Activated CD4-positive, alpha-beta T cell treated with anti-CD3 and anti-CD28 coated beads for 1 hour (primary cell): ENCODE results near the gene CNTN5.
"Not testable (repeated sequence)": the region's sequence is repeated elsewhere in the genome, so short reads cannot be mapped to it uniquely, and the experiment has no call there.

Experiments
- DNase-seq: peaks from one replicate; pipeline ENCODE4 v3.0.0-alpha.2; 2020

The CNTN5 gene

GRCh38 chr11:99812516-99812915 lies 791.8 kb downstream of the CNTN5 start:
- DNase-seq, result no peak

GRCh38 chr11:99814021-99814420 lies 793.3 kb downstream of the CNTN5 start:
- no peak for DNase-seq

DNA sequence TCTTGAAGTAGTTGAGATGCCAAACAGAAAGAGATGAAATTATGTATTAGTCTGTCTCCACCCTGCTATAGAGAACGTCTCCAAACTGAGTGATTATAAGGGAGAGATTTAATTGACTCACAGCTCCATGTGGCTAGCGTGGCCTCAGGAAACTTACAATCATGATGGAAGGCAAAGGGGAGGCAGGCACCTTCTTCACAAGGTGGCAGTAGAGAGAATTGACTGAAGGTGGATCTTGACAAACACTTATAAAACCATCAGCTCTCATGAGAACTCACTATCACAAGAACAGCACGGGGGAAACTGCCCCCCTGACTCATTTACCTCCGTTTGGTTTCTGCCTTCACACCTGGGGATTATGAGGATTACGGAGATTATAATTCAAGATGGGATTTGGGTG lies 794.0 kb downstream of the CNTN5 start:
- DNase-seq, result no peak

GRCh38 chr11:99818991-99819390 lies 798.2 kb downstream of the CNTN5 start:
- DNase-seq, result no peak

DNA sequence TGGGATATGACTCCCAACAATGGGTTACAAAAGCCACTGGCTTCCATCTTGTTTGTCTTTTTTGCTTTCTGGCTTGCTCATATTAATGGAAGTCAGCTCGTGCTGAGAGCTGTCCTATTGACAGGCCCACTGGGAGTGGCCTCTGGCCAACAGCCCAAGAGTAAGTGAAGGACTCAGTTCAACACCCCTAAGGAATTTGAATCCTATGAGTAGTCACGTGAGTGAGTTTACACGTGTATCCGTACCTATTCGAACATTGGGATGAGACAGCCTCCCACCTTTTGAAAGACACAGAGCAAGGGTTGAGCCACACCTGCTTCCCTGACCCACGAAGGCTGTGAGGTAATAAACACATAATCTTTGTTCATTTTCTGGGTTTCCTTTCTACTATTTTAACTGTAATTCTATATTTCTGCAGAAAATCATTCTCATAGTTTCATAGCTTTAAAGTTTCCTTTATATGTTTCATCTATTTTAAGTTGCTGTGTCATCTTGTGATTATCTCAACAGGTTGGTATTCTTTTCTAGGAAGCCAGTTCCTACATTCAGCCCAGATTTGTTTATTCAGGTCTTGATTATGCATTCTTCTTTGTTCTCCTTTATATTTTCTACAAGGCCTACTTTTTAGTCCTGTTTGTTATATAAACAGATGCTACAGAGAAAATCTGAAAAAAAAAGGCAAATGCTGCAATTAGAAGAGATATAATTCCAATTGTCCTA lies 802.3 kb downstream of the CNTN5 start:
- no peak for DNase-seq

- not testable (repeated sequence) for DNase-seq
Observed at GRCh38 chr11:99836739-99837138, 816.0 kb downstream of the CNTN5 start.

GRCh38 chr11:99841885-99842284 lies 821.1 kb downstream of the CNTN5 start:
- DNase-seq, result no peak

DNA sequence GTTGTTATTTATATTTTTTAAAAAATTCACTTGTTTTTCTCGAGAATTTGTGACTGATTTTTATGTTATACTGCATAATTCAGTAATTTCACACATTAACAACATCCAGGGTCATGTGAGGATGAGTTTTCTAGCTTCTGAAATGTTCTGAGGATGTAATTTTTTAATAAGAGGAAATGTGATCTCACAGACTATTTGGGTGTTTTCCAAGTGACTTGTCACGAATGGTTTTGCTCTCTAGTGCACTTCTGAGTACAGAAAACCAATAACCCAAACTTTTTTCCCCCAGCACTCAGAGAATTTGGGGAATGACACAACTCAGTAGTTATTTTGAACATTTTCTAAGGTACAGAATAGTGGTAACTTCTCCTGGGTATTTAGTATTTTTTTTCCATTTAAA lies 845.2 kb downstream of the CNTN5 start:
- no peak for DNase-seq

- DNase-seq, result no peak
Observed at GRCh38 chr11:99881610-99882009, 860.9 kb downstream of the CNTN5 start.

- no peak for DNase-seq
Observed at GRCh38 chr11:99884750-99885149, 864.0 kb downstream of the CNTN5 start.

- DNase-seq, result no peak
Observed at GRCh38 chr11:99887481-99887880, 866.7 kb downstream of the CNTN5 start.

- DNase-seq, result no peak
Observed at GRCh38 chr11:99893811-99894210, 873.1 kb downstream of the CNTN5 start.

- no peak for DNase-seq
Observed at GRCh38 chr11:99901175-99901574, 880.4 kb downstream of the CNTN5 start.

GRCh38 chr11:99911116-99911515 lies 890.4 kb downstream of the CNTN5 start:
- DNase-seq, result no peak

- no peak for DNase-seq
Observed at GRCh38 chr11:99916078-99916477, 895.3 kb downstream of the CNTN5 start.

DNA sequence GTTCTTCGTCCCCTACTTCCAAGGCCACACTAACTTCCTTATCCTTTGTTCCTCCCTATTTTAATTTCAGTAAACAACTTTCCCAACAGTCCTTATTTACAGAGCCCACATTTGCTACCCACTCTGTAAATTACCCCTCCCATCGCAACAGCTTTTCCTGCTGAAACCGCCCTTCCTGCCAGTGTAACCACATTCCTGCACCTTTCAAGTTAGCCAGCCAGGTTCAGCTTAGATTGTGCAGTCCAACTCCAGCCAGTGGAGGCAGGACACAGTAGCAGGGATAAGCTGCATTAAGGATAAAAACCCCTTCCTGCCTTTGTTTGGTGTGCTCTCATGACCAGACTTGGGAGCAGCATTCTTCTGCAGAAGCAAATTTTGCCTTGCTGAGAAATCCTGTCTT lies 898.0 kb downstream of the CNTN5 start:
- no peak for DNase-seq

DNA sequence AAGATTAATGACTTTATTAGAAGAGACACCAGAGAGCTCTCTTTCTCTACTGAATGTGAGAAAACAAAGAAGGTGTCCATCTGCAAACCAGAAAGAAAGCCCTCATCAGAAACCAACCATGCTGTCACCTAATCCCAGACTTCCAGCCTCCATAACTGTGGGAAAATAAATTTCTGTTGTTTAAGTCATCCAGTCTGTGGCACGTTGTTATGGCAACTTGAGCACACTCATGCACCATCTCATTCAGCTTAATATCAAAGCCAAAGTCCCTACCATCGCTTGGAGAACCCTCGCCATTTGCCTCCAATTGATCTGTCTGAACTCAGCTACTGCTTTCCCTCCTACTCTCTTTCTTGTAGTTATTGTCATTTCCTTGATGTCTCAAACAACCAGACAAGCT lies 900.2 kb downstream of the CNTN5 start:
- DNase-seq, result no peak

DNA sequence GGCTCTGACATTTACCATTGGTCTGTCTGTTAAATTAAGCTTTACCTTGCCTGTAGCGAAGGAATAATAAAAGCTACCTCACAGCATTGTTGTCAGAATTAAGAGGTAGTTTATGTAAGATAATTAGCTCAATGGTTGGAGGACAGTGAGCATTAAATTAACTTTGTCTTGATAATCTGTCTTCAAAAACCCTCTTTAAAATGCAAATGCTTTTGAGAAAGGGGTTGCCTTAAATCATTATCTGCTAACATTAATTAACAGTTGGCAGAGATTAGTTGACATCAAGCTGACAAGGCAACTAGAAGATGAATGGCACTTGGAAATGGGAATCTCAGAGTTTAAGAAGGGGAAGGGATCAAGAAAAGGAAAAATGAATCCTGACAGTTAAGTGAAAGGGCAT lies 905.2 kb downstream of the CNTN5 start:
- DNase-seq, result no peak

DNA sequence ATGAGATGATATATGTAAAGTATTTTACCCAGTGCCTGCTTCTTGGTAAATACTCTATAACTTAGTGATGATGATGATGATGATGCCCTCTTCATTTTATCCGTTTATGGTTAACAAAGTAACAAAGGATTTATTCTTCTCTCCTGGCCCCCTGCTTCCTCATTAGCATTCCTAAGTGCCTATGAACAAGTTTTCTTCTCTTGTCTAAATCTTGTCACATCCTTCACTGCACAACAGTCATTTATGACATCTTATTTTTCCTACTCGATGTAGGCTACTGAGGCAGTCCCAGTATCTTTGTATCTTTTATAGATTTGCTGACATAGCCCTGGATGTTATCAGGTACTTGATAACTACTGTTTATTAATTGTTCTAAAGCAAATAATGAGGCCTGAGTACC lies 911.9 kb downstream of the CNTN5 start:
- no peak for DNase-seq

DNA sequence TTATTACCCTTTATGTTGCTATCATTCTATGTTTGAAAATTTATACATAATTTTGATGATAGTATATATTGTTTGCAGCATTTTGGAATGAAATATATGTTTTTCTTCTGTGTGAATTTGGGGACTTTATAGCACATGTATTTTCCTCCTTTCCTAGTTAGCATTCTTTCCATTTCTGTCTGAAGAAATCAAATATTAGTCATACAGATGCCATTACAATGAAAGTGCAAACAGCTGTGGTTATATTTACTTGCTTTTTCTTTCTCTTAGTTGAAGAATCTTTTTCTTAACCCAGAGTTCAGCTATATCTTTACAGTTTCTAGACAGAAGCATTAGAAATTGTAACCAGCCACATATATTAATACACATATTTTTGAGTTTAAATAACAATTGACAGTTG lies 913.3 kb downstream of the CNTN5 start:
- DNase-seq, result no peak

DNA sequence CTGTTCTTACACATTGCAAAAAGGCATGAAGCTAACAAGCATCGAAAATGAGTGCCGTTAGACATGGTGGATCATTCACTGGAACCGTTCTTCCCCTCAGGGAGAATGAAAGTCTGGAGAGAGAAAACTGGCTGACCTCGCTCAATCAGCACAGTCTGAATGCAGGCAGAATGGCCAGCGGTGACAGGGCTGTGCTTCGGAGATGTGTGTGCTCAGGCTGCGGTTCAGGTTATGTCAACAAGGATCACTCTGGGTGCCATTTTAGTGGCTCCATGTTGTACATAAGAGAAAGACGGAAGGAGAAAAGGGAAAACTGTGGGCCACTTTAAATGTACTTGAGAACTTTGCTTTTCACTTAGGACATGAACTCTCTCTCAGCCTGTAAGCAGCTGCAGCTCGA lies 916.6 kb downstream of the CNTN5 start:
- DNase-seq, result no peak

DNA sequence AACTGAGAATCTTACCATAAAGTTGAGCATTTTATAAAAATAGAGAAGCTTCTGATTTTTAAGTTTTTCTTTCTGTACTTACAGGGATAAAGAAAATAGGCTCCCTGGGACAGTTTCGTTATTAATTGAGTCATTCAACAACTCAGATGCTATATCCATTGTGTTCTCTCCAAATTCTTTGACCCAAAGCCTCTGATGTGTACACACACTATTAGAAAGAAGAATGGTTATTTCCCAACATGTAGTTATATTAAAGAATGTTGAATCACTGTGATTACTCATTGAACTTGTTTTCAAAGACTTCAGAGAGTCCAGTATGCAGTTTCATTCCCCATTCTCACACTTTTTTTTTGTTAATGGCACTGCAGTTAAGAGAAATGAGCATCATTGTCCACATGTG lies 932.1 kb downstream of the CNTN5 start:
- DNase-seq, result no peak

DNA sequence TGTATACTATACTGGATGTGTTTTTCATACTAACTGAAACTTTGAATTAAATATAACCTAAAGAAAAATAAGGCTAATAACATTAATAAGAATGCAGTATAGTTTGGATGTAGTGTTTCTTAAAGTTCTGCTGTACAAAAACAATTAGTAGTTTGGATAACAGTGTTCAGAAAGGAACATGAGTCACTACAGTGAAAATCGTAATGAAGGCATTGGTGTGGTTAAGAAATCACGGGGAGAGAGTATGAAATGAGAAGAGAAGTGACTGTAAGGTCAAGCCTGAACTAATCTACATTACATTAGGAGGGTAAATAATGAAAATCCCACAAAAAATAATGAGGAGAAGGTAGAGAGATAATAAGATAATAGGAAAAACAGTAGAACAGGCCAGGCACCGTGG lies 939.8 kb downstream of the CNTN5 start:
- no peak for DNase-seq

- no peak for DNase-seq
Observed at GRCh38 chr11:99968336-99968735, 947.6 kb downstream of the CNTN5 start.

- no peak for DNase-seq
Observed at GRCh38 chr11:99973993-99974392, 953.2 kb downstream of the CNTN5 start.

DNA sequence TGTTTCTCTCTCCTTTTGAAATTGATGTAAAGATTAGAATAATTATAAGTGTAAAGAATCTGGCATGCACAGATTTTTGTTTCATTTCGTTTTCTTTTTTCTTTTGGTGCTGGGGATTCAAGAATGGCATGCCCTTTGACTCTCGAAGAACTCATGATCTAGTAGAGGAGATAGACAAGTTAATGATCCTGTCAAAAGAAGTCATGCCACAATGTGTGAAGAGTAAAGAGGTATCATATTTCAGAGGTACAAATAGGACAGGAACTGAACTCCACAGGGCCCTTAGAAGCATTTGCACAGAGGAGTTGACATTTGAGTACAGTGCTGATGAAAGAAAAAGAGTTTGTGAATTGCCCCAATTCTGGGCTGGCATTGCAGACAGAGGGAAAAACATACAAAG lies 958.3 kb downstream of the CNTN5 start:
- DNase-seq, result no peak
